CD14-positive monocyte (primary cell): ENCODE results near the gene PDGFA. TPM values are rescaled to one million over a fixed set of nuclear protein-coding genes. Genes with fewer than 3 reads are reported as not detected.
A peak's percentile ranks its signal among the peaks of the same experiment; 100 is the strongest.

Source experiments
- DNase-seq, 3 donors: peaks; one replicate each; pipeline ENCODE4 v3.0.0-alpha.2; 2011 to 2022
- H2AFZ ChIP-seq: 2 replicates; pipeline ENCODE4 v1.6.0; 2012; ENCODE audit warnings: mild to moderate bottlenecking, low read depth, low read length, inconsistent platforms; ENCODE audit not compliant: insufficient read depth, poor library complexity, severe bottlenecking
- H3K27ac ChIP-seq, 2 donors: 1 replicate in 1 of 2; 2 replicates in 1 of 2; pipeline ENCODE4 v1.5.1; 2012 to 2013; ENCODE audit warnings: low read length in 2 of 2, control low read depth in 1 of 2, inconsistent platforms in 1 of 2, low read depth in 1 of 2, mild to moderate bottlenecking in 1 of 2
- H3K27me3 ChIP-seq, 2 donors: one replicate each; pipeline versions ENCODE4 v1.6.0 to v1.6.1; 2011 to 2013; ENCODE audit warnings: low read length in 2 of 2; ENCODE audit not compliant: control insufficient read depth in 2 of 2, insufficient read depth in 2 of 2
- H3K36me3 ChIP-seq, 2 donors: replicated peaks in 1 of 2; 1 replicate in 1 of 2; 2 replicates in 1 of 2; pipeline versions ENCODE4 v1.5.1 to v1.6.1; 2012 to 2013; ENCODE audit warnings: low read length in 2 of 2, control low read depth in 1 of 2, inconsistent platforms in 1 of 2, mild to moderate bottlenecking in 1 of 2; ENCODE audit not compliant: insufficient read depth in 2 of 2, control insufficient read depth in 1 of 2
- H3K4me1 ChIP-seq, 2 donors: 1 replicate in 1 of 2; 2 replicates in 1 of 2; pipeline versions ENCODE4 v1.5.1 to v1.6.1; 2012 to 2013; ENCODE audit warnings: low read length in 2 of 2, control low read depth in 1 of 2, inconsistent platforms in 1 of 2, mild to moderate bottlenecking in 1 of 2, moderate library complexity in 1 of 2; ENCODE audit not compliant: insufficient read depth in 2 of 2, control insufficient read depth in 1 of 2
- H3K4me2 ChIP-seq: replicated peaks from 2 replicates; pipeline ENCODE3; 2012; ENCODE audit warnings: low read length, moderate library complexity, mild to moderate bottlenecking; ENCODE audit not compliant: poor library complexity, severe bottlenecking; ENCODE audit errors: extremely low read depth
- H3K4me3 ChIP-seq, 3 experiments: fragments of 200-600 bp in 1 of 3; sonication (generic) in 1 of 3; replicated peaks in 1 of 3; 1 replicate in 2 of 3; 2 replicates in 1 of 3; pipeline ENCODE4 v1.5.1; 2011 to 2013; ENCODE audit warnings: low read length in 3 of 3, mild to moderate bottlenecking in 3 of 3, control low read depth in 2 of 3, low read depth in 2 of 3, inconsistent platforms in 1 of 3, moderate library complexity in 1 of 3
- H3K79me2 ChIP-seq: 2 replicates; pipeline ENCODE4 v1.6.0; 2012; ENCODE audit warnings: mild to moderate bottlenecking, control low read depth, inconsistent platforms, low read length, moderate library complexity; ENCODE audit not compliant: insufficient read depth
- H3K9ac ChIP-seq: 2 replicates; pipeline ENCODE4 v1.6.0; 2017; ENCODE audit warnings: low read length, mild to moderate bottlenecking; ENCODE audit not compliant: insufficient read depth, poor library complexity, severe bottlenecking
- H3K9me3 ChIP-seq, 2 donors: replicated peaks in 1 of 2; 1 replicate in 1 of 2; 2 replicates in 1 of 2; pipeline versions ENCODE4 v1.5.1 to v1.6.1; 2012 to 2013; ENCODE audit warnings: low read length in 2 of 2, control low read depth in 1 of 2; ENCODE audit not compliant: control insufficient read depth in 1 of 2, insufficient read depth in 1 of 2
- H4K20me1 ChIP-seq: 2 replicates; pipeline ENCODE4 v1.6.0; 2012; ENCODE audit warnings: mild to moderate bottlenecking, low read length, control low read depth, moderate library complexity; ENCODE audit not compliant: insufficient read depth
- H3K27ac Mint-ChIP-seq, 7 donors: one replicate each; pipeline ENCODE4 v1.8.0; 2020; ENCODE audit warnings: mild to moderate bottlenecking in 7 of 7, mixed read lengths in 7 of 7, moderate library complexity in 6 of 7, inconsistent platforms in 2 of 7
- H3K27me3 Mint-ChIP-seq, 3 donors: one replicate each; pipeline ENCODE4 v1.8.0; 2021 to 2022; ENCODE audit warnings: low read depth in 3 of 3, mild to moderate bottlenecking in 3 of 3, mixed read lengths in 3 of 3, moderate library complexity in 3 of 3, inconsistent platforms in 1 of 3
- H3K36me3 Mint-ChIP-seq, 2 donors: one replicate each; pipeline ENCODE4 v1.8.0; 2020; ENCODE audit warnings: mixed read lengths in 2 of 2, inconsistent platforms in 1 of 2, mild to moderate bottlenecking in 1 of 2
- H3K4me1 Mint-ChIP-seq: one replicate; pipeline ENCODE4 v1.8.0; 2020; ENCODE audit warnings: mild to moderate bottlenecking, mixed read lengths
- H3K4me3 Mint-ChIP-seq, 2 donors: one replicate each; pipeline ENCODE4 v1.8.0; 2020; ENCODE audit warnings: mild to moderate bottlenecking in 2 of 2, mixed read lengths in 2 of 2, moderate library complexity in 1 of 2
- H3K9me3 Mint-ChIP-seq, 7 donors: one replicate each; pipeline ENCODE4 v1.8.0; 2020 to 2022; ENCODE audit warnings: mixed read lengths in 7 of 7, mild to moderate bottlenecking in 6 of 7, moderate library complexity in 6 of 7, inconsistent platforms in 2 of 7
- CTCF ChIP-seq: fragments of 200-600 bp; IDR thresholded peaks from one replicate; pipeline ENCODE4 v1.8.0; 2022; ENCODE audit warnings: antibody characterized with exemption, mild to moderate bottlenecking
- WGBS: methylation state at CpG from one replicate; pipeline ENCODE4 v1.1.5; 2013; ENCODE audit warnings: missing lambda C conversion rate; ENCODE audit not compliant: insufficient coverage; 5-methylcytosine and 5-hydroxymethylcytosine counted together
- intact Hi-C, 2 donors: fragments of 100-400 bp; cut with micrococcal nuclease; formaldehyde crosslinking; loops; one replicate each; pipeline versions ENCODE4 v1.15.0 to v1.15.1; 2023
- polyA plus RNA-seq, 3 donors: library from polyadenylated mRNA; depleted of rRNA in 1 of 3; unstranded in 2 of 3; stranded (reverse) in 1 of 3; fragments of 300-500 nt in 2 of 3; fragments of >200 nt in 1 of 3; fragmentation: Illumina TruSeq in 2 of 3; gene quantifications; 1 replicate in 2 of 3; 2 replicates in 1 of 3; pipeline ENCODE4 v1.2.3, GENCODE V29; 2012 to 2021

The PDGFA gene
- polyA plus RNA-seq, 3 donors, result 0.29 TPM; not detected in 2

- no peak overlapping the region for H3K4me3 Mint-ChIP-seq
- no peaks in the 10 kb centered on the region for H3K36me3 Mint-ChIP-seq
- WGBS, result 92% methylated on average over 1 of the region's 4 CpGs
- peaks cover 4 to 30% of the 10 kb centered on the region in 2 donors for H3K27me3 ChIP-seq
- H4K20me1 ChIP-seq, result no peaks in the 10 kb centered on the region
- no peaks in the 10 kb centered on the region for H3K4me1 Mint-ChIP-seq
- H3K9ac ChIP-seq, result no peak overlapping the region
- no peak for TF ChIP-seq CTCF
- peaks cover 33 to 39% (median 34%) of the 10 kb centered on the region in 3 donors for H3K27me3 Mint-ChIP-seq
- no peaks in the 10 kb centered on the region for H3K36me3 ChIP-seq
- peaks cover 0 to 2% of the 10 kb centered on the region in 2 donors for H3K4me1 ChIP-seq
- H2AFZ ChIP-seq, result no peak overlapping the region
- no peaks in the 10 kb centered on the region for H3K9me3 ChIP-seq
- no peaks in the 10 kb centered on the region for H3K79me2 ChIP-seq
- H3K27ac Mint-ChIP-seq, result no peak overlapping the region
- intact Hi-C loops, result no loop called here
- no peak for DNase-seq
- no peak overlapping the region for H3K4me2 ChIP-seq
- no peak overlapping the region for H3K27ac ChIP-seq
- H3K9me3 Mint-ChIP-seq, result peaks cover 0 to 6% (median 2%) of the 10 kb centered on the region in 7 donors
- H3K4me3 ChIP-seq, result no peak overlapping the region
Observed at GRCh38 chr7:527723-528122, 8.1 kb upstream of the PDGFA start.

- no peak overlapping the region for H3K27ac ChIP-seq
- H3K27ac Mint-ChIP-seq, result peak overlapping the region in 1 of 7 donors; percentile 21
- H2AFZ ChIP-seq, result no peak overlapping the region
- no peak overlapping the region for H3K9ac ChIP-seq
- intact Hi-C loops, result no loop called here
- H3K36me3 Mint-ChIP-seq, result no peaks in the 10 kb centered on the region
- no peak overlapping the region for H3K4me2 ChIP-seq
- H3K36me3 ChIP-seq, result no peaks in the 10 kb centered on the region
- TF ChIP-seq CTCF, result no peak
- H4K20me1 ChIP-seq, result no peaks in the 10 kb centered on the region
- H3K9me3 ChIP-seq, result peaks cover 0 to under 1% of the 10 kb centered on the region in 2 donors
- no peaks in the 10 kb centered on the region for H3K4me1 Mint-ChIP-seq
- H3K4me3 ChIP-seq, result no peak overlapping the region
- H3K79me2 ChIP-seq, result no peaks in the 10 kb centered on the region
- no peak overlapping the region for H3K4me3 Mint-ChIP-seq
- no peak for DNase-seq
- peaks cover 14 to 42% of the 10 kb centered on the region in 2 donors for H3K27me3 ChIP-seq
- WGBS, result 94% methylated on average over 15 of the region's 22 CpGs
- peaks cover 38 to 48% (median 44%) of the 10 kb centered on the region in 3 donors for H3K27me3 Mint-ChIP-seq
- H3K4me1 ChIP-seq, result peaks cover 6 to 14% of the 10 kb centered on the region in 2 donors
- peaks cover 0 to 7% (median 2%) of the 10 kb centered on the region in 7 donors for H3K9me3 Mint-ChIP-seq
Observed at GRCh38 chr7:526460-527034, 6.9 kb upstream of the PDGFA start.
